BLaER1 treated with 17β-estradiol and CSF1 and Interleukin-3, amounts not matched to agents 10 nM and 100 nM (cell line): ENCODE data around the gene TTC4.

Source experiments
- H3K27ac ChIP-seq, 11 experiments: shearing (Covaris generic); formaldehyde crosslinking; 2 replicates each; pipeline ENCODE4 v1.8.1; 2022
- H3K27me3 ChIP-seq, 11 experiments: shearing (Covaris generic); formaldehyde crosslinking; 2 replicates each; pipeline ENCODE4 v1.8.1; 2022
- H3K36me3 ChIP-seq, 11 experiments: shearing (Covaris generic); formaldehyde crosslinking; 2 replicates each; pipeline ENCODE4 v1.8.1; 2022
- H3K4me1 ChIP-seq, 10 experiments: shearing (Covaris generic); formaldehyde crosslinking; 2 replicates each; pipeline ENCODE4 v1.8.1; 2022
- H3K4me2 ChIP-seq, 11 experiments: shearing (Covaris generic); formaldehyde crosslinking; 2 replicates each; pipeline ENCODE4 v1.8.1; 2022
- H3K4me3 ChIP-seq, 10 experiments: shearing (Covaris generic); formaldehyde crosslinking; 2 replicates each; pipeline ENCODE4 v1.8.1; 2022
- H3K9ac ChIP-seq, 11 experiments: shearing (Covaris generic); formaldehyde crosslinking; 2 replicates each; pipeline ENCODE4 v1.8.1; 2022
- H3K9me3 ChIP-seq, 11 experiments: shearing (Covaris generic); formaldehyde crosslinking; replicated peaks in 1 of 11; 2 replicates each; pipeline ENCODE4 v1.8.1; 2022
- H4K20me1 ChIP-seq, 11 experiments: shearing (Covaris generic); formaldehyde crosslinking; 2 replicates each; pipeline ENCODE4 v1.8.1; 2022
- Cebpa-rat ChIP-seq, 11 experiments: shearing (Covaris generic); IDR thresholded peaks; 2 replicates each; pipeline ENCODE4 v1.8.1; 2022

Gene TTC4

DNA sequence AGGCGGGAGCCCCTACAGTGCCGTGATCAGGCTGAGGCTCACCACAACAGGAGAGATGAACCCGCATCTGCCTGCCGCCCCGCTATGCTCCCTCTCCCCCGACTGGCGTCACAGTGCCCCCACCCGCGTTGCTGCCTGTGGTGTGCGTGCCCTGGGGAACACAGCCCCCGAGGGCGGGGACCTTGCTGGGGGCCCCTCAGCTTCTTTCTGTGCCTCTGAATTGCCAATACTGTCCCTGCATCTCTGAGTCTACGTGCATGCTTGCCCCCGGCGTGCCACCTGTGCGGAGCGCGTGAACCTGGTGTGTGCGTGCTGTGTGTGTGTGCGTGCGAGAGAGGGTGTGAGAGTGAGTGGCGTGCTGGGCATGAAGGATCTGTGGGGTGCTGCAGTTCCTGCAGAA is 38.4 kb downstream of the TTC4 start:
- H3K36me3 ChIP-seq, result peaks cover 25 to 37% (median 31%) of the 10 kb centered on the region in 11 experiments
- no peak for TF ChIP-seq Cebpa-rat (IDR thresholded peaks at IDR 0.05)
- no peak overlapping the region for H3K27ac ChIP-seq

DNA sequence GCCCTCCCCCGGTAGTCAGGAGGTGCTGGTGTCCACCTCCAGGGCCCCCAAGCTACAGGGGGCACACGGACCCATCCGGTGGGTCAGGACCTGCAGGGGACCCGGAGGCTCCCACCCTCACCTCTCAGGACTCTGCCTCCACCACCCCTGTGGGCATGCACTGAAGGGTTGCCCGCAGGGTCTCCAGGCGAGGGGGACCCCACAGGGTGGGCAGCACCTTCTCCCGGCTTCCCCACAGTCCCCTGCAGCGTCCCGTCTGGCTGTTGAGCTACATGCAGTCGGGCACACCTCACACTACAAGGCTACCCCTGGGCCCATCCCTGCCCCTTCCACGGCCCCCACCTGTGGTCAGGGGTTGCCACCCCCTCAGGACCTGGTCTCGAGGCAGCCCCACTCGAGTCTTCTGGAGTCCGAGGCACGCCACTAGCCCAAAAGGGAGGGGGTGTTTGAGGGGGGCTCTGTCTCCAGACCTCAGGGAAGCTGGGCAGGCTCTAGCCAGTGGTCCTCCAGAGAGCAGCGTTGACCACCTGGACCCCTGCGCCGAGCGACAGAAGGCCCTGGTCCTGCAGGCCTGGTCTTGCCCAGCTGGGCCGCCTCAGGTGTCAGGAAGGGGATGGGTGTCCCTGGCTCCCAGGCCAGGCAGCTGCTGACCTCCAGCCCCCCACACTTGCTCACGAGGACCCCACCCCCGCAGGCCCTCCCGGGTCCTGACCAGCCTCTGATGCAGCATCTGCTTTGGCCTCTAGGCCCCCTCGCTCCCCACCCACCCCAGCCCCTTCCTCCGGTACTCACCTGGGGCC is 39.0 kb downstream of the TTC4 start:
- H3K27me3 ChIP-seq, result no peaks in the 10 kb centered on the region
- H4K20me1 ChIP-seq, result peaks cover 0 to 13% (median 0%) of the 10 kb centered on the region in 11 experiments; a peak in 4 of 22 replicates
- no peaks in the 10 kb centered on the region for H3K9me3 ChIP-seq
- TF ChIP-seq Cebpa-rat (IDR thresholded peaks at IDR 0.05), result no peak
- H3K4me2 ChIP-seq, result no peak overlapping the region
- H3K9ac ChIP-seq, result no peak overlapping the region
- H3K27ac ChIP-seq, result no peak overlapping the region
- no peak overlapping the region for H3K4me3 ChIP-seq
- peaks cover 25 to 41% (median 34%) of the 10 kb centered on the region in 11 experiments for H3K36me3 ChIP-seq
- H3K4me1 ChIP-seq, result no peaks in the 10 kb centered on the region

More for the DNA sequence above, 38.4 kb downstream of the TTC4 start:
- no peak overlapping the region for H3K9ac ChIP-seq
- H3K9me3 ChIP-seq, result no peaks in the 10 kb centered on the region
- no peaks in the 10 kb centered on the region for H3K4me1 ChIP-seq
- no peaks in the 10 kb centered on the region for H3K27me3 ChIP-seq
- H3K4me3 ChIP-seq, result no peak overlapping the region
- H3K4me2 ChIP-seq, result no peak overlapping the region
- peaks cover 0 to 16% (median 0%) of the 10 kb centered on the region in 11 experiments; a peak in 4 of 22 replicates for H4K20me1 ChIP-seq

DNA sequence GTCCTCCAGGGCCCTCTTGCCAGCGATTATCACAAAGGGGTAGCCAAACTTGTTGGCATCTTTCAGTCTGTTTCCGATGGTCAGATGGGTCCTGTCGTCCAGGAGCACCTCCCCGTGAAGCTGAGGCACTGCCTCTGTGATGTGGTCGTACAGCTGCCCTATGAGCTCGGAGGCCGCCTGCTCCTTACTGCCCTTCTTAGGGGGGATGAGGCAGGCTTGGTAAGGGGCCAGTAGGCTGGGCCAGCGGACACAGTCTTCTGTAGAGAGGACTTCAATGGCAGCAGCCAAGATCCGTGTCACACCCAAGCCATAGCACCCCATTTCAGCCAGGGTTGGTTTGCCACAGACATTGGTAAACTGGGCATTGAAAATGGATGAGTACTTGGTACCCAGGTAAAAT is 42.2 kb downstream of the TTC4 start:
- Histone ChIP-seq H3K9me3 (no peaks in the 10 kb centered on the region), H3K27ac (no peak overlapping the region)
- no peak for TF ChIP-seq Cebpa-rat (IDR thresholded peaks at IDR 0.05)

DNA sequence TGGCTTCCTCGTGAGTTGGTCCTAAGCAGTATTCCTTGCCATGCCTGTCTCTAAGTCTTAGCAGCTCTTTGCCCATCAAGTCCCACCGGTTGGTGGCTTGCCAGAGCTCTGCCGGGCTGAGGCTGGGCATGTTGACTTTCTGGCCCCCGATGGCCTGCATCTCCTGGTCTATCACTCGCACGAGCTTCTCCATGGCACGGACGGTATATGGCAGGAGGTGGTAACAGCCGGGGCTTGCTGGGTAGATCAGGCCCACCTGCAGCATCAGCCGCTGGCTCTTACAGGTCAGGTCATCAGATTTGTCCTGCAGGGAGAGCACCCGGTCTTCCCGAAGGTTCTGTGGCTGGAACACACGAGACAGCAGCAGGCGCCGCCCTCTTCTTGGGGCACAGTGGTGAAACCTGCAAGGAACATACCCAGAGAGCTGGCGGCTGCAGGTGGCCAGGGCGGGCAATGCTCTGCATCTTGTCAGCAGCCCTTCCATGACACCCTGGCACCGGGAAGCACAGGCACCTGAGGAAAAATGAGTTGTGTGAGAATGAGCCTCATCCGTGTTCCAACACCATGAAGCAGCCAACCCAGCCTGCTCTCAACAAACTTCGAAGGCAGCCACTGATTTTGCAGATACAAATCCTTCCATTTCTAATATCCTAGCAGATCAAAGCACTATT is 43.2 kb downstream of the TTC4 start:
- Histone ChIP-seq H3K9ac (no peak overlapping the region), H3K27ac (no peak overlapping the region), H3K36me3 (peaks cover 25 to 41% (median 34%) of the 10 kb centered on the region in 11 experiments), H3K27me3 (no peaks in the 10 kb centered on the region), H3K4me1 (peaks cover 10 to 13% (median 11%) of the 10 kb centered on the region in 10 experiments; a peak in 19 of 20 replicates), H3K9me3 (no peaks in the 10 kb centered on the region), H3K4me2 (no peak overlapping the region), H3K4me3 (no peak overlapping the region), H4K20me1 (peaks cover 0 to 13% (median 0%) of the 10 kb centered on the region in 11 experiments; a peak in 4 of 22 replicates)
- no peak for TF ChIP-seq Cebpa-rat (IDR thresholded peaks at IDR 0.05)

More for the DNA sequence above, 42.2 kb downstream of the TTC4 start:
- no peak overlapping the region for H3K4me2 ChIP-seq
- peaks cover 0 to 13% (median 0%) of the 10 kb centered on the region in 11 experiments; a peak in 4 of 22 replicates for H4K20me1 ChIP-seq
- H3K27me3 ChIP-seq, result no peaks in the 10 kb centered on the region
- no peak overlapping the region for H3K4me3 ChIP-seq
- H3K36me3 ChIP-seq, result peaks cover 25 to 41% (median 34%) of the 10 kb centered on the region in 11 experiments
- peaks cover under 1 to 5% (median 2%) of the 10 kb centered on the region in 10 experiments; a peak in 15 of 20 replicates for H3K4me1 ChIP-seq
- H3K9ac ChIP-seq, result no peak overlapping the region

DNA sequence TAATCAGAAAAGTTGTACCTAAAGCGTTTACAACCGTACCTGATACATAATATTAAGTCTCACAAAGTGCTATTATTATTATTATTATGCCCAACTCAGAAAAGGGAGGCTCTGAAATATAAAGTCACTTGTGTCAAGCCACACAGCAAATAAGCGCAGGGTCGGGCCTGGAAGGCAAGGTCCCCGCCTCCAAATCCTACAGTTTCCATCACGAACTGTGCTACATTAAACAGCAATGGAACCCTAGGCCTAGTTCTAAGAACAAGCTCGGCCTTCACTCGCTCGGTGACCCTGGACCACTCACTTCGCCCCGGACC is 48.1 kb downstream of the TTC4 start:
- H3K27me3 ChIP-seq, result no peaks in the 10 kb centered on the region
- H3K36me3 ChIP-seq, result peaks cover 3 to 7% (median 6%) of the 10 kb centered on the region in 11 experiments; a peak in 21 of 22 replicates
- no peaks in the 10 kb centered on the region for H3K9me3 ChIP-seq
- peak overlapping the region; percentile 75 to 96 (median 88) for H3K4me2 ChIP-seq
- peak overlapping the region; percentile 66 to 94 (median 86) for H3K4me3 ChIP-seq
- no peak for TF ChIP-seq Cebpa-rat (IDR thresholded peaks at IDR 0.05)
- peak overlapping the region; percentile 86 to 97 (median 90) for H3K9ac ChIP-seq
- H4K20me1 ChIP-seq, result peaks cover 0 to 5% (median 0%) of the 10 kb centered on the region in 11 experiments; a peak in 1 of 22 replicates
- peak overlapping the region; percentile 73 to 97 (median 88) for H3K27ac ChIP-seq
- H3K4me1 ChIP-seq, result peaks cover 17 to 27% (median 23%) of the 10 kb centered on the region in 10 experiments

DNA sequence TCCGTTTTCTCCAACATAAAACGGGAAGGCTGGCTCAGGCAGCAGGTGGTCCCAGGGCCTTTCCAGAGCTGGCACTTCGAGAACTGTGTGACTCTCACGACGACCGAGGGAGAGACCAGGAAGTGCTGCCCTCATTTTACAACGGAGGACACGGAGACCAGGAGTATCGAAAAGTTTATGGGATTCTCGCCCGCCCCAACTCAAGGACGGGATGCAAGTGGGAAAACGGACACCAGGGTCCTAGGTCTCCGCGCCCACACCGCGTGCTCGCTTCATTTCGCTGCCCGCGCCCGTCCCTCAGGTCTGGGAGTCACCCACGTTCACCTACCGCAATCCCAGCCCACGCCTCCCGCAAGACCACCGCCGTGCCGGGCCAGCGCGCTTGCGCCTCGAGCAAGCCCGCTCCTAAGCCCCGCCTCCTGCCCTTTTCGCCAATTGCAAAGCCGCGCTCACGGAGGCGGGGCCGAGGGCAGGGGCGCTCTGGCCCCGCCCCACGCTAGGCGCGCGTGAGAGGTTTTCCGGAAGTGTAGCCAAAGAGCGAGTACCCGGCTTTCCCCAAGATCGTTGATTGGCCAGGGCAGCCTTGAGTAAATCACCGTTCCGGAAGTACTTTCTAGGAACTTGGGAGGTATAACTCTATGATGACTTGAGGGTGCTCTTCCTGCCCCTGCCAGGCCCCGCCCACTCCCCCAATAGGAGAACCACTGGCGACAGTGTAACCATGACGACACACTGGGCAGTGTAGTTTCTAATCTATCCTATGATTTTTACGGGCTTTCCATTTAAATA is 48.7 kb downstream of the TTC4 start, which contains the start of gene PARS2:
Gene PARS2 (minus strand): TSS at position 391 of the 789 bp plus-strand sequence. CDS start 5,362 bp downstream, outside the sequence.
- TF ChIP-seq Cebpa-rat (IDR thresholded peaks at IDR 0.05), result no peak
- no peaks in the 10 kb centered on the region for H3K27me3 ChIP-seq
- H3K4me1 ChIP-seq, result peaks cover 17 to 27% (median 23%) of the 10 kb centered on the region in 10 experiments
- peak within 1 kb of the TSS; percentile 75 to 96 (median 88) for H3K4me2 ChIP-seq
- H3K9me3 ChIP-seq, result no peaks in the 10 kb centered on the region
- H3K36me3 ChIP-seq, result peaks cover 0 to 1% (median under 1%) of the 10 kb centered on the region in 11 experiments; a peak in 5 of 22 replicates
- peak within 1 kb of the TSS; percentile 66 to 94 (median 86) for H3K4me3 ChIP-seq
- H3K9ac ChIP-seq, result peak within 1 kb of the TSS; percentile 86 to 97 (median 90)
- H3K27ac ChIP-seq, result peak within 1 kb of the TSS; percentile 73 to 97 (median 88)
- no peaks in the 10 kb centered on the region for H4K20me1 ChIP-seq

DNA sequence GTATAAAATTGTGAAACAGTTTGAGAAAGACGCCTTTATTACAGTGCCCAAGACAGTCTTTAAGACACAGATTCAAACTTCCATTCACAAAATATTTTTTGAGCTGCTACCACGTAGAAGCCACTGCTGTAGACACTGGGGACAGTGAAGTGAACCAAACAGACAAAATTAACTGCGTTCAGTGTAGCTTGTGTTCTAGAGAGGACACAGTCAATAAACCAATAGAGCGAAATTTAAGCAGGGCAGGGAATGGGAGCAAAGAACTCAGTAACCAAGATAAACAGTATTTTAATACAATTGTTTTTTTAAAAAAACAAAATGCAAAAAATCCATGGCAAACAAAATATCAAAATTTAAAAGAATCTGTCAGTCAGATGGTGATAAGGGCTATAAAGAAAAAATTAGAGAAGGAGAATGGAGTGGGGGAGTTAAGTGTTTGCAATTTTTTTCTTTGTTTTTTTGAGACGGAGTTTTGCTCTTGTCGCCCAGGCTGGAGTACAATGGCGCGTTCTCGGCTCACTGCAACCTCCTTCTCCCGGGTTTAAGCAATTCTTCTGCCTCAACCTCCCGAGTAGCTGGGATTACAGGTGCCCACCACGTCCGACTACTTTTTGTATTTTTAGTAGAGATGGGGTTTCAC is 49.4 kb downstream of the TTC4 start:
- no peak for TF ChIP-seq Cebpa-rat (IDR thresholded peaks at IDR 0.05)
- Histone ChIP-seq H4K20me1 (no peaks in the 10 kb centered on the region), H3K27ac (peak overlapping the region in 4 of 11 experiments; percentile 21 to 88 (median 49); a peak in 7 of 22 replicates), H3K27me3 (no peaks in the 10 kb centered on the region), H3K9me3 (no peaks in the 10 kb centered on the region), H3K4me1 (peaks cover 17 to 27% (median 23%) of the 10 kb centered on the region in 10 experiments), H3K4me2 (peak overlapping the region; percentile 54 to 75 (median 69)), H3K4me3 (peak overlapping the region; percentile 60 to 88 (median 82)), H3K36me3 (no peaks in the 10 kb centered on the region), H3K9ac (peak overlapping the region in 9 of 11 experiments; percentile 26 to 91 (median 53); a peak in 14 of 22 replicates)

DNA sequence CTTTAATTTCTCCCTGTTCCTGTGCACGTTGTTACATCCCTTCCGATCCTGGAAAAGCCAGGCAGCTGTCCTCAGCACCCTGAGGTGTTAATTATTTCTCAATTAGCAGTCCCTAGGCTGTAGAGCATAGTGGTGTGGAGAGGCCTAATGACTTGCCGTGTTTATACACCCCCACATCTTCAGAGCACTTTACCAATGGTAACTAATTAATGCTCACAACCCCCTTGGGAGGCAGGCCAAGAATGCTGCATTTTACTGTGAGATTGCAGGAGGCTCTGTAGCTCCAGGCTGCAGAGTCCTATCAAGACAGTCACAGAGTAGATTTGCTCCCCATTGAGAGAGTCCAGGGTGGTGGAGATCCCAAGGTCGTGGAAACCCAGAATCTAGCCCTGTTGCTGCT is 51.1 kb downstream of the TTC4 start:
- Histone ChIP-seq H3K27me3 (no peaks in the 10 kb centered on the region), H4K20me1 (no peaks in the 10 kb centered on the region), H3K4me3 (no peak overlapping the region), H3K27ac (no peak overlapping the region), H3K9ac (no peak overlapping the region), H3K4me2 (no peak overlapping the region), H3K36me3 (no peaks in the 10 kb centered on the region), H3K4me1 (peaks cover 17 to 27% (median 23%) of the 10 kb centered on the region in 10 experiments), H3K9me3 (no peaks in the 10 kb centered on the region)
- TF ChIP-seq Cebpa-rat (IDR thresholded peaks at IDR 0.05), result no peak
